Skeletal muscle cell (primary cell): ENCODE measurements around the gene IL22RA1.

Source experiments
- DNase-seq: peaks from one replicate; pipeline ENCODE4 v3.0.0-alpha.2; 2010; ENCODE audit warnings: low read depth
- H3K4me3 ChIP-seq: 2 replicates; pipeline ENCODE4 v1.5.1; 2011; ENCODE audit warnings: low read depth, mild to moderate bottlenecking, control low read depth, low read length, moderate library complexity

The IL22RA1 gene

DNA sequence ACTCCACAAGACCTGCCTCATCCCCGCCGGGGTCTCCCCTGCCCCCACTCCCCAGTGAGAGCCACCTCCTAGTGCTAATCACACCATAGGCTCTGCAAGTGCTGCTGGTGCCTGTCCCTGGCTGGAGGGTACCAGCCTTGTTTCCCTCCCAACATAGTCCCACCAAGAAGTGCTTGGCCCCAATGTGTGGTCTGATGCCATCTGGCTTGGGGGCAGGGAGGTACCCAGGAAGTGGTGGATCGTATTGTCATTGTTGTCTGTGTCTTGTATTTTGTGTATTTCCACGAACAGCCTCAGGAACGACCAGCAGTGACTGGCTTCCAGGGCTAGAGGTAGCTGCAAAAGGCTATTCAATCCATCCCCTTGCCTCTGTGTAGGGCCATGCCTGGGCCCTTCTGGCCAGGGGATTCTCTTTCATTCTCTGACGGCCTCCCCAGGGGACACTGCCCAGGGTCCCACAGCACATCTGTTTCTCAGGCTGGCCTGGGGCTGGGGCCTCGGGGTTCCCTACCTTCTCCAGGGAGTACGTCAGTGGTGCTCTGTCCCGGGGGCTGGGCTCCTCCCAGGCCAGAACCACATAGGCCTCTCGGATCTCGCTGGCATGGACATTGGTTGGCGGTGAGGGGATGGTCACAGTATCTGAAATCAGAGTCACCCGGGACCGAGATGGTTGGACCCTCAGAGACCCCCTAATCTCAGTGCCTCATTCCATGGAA, 53.8 kb downstream of the IL22RA1 start:
- H3K4me3 ChIP-seq, result no peak overlapping the region
- no peak for DNase-seq

DNA sequence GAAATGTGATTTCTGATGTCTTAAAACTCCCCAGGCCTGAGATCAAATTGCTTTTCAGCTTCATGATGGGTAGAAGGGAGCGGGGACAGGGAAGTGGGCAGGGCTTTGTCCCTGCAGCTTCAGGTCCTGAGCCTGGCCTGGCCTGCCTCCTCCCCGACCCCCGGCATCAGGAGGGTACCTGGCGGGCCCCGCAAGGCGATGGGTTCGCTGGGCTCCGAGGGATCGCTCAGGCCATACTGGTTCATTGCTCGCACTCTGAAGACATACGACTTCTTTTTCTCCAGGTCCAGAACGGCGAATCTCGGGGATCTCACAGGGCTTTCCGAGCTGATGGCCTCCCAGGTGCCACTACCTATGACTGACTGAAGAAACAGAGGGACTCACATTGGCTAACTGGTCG, 56.5 kb downstream of the IL22RA1 start:
- no peak for DNase-seq
- H3K4me3 ChIP-seq, result no peak overlapping the region

DNA sequence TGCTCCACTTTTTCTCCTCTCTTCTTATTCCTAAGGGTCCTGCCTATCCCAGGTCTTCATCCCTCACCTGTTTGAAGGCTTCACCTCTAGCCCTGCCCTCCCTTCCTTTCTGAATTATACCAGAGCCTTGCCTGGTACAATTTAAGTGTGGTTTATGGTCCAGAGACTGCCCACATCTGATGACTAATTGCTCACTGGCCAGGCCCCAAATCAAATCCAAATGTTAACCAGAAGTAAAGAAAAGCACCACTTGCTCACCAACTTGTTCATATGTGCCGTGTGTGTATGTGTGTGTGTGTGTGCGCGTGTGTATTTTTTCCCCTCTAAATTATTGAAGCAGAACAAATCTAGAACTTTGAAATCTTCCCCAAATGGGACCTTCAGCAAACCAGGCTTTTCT, 57.4 kb downstream of the IL22RA1 start:
- no peak for DNase-seq
- H3K4me3 ChIP-seq, result no peak overlapping the region

DNA sequence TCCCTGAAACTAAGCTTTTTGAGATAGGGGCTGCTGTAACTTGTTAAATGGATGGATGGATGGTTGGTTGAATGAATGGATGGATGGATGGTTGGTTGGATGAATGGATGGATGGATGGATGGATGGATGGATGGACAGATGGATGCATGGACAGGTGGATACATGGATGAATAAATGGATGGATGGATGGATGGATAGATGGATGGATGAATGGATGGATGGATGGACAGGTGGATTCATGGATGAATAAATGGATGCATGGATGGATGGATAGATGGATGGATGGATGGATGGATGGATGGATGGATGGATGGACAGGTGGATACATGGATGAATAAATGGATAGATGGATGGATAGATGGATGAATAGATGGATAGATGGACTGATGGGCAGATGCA, 57.9 kb downstream of the IL22RA1 start:
- DNase-seq, result no peak
- H3K4me3 ChIP-seq, result no peak overlapping the region

DNA sequence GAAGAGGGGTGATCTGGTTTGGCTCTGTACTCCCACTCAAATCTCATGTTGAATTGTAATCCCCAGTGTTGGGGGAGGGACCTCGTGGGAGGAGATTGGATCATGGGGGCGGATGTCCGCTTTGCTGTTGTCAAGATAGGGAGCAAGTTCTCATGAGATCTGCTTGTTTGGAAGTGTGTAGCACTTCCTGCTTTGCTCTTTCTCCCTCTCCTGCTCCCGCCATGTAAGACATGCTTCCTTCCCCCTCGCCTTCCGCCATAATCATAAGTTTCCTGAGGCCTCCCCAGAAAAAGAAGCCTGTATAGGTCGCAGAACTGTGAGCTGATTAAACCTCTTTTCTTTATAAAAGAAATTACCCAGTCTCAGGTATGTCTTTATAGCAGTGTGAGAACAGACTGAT, 58.9 kb downstream of the IL22RA1 start:
- no peak for DNase-seq
- no peak overlapping the region for H3K4me3 ChIP-seq

DNA sequence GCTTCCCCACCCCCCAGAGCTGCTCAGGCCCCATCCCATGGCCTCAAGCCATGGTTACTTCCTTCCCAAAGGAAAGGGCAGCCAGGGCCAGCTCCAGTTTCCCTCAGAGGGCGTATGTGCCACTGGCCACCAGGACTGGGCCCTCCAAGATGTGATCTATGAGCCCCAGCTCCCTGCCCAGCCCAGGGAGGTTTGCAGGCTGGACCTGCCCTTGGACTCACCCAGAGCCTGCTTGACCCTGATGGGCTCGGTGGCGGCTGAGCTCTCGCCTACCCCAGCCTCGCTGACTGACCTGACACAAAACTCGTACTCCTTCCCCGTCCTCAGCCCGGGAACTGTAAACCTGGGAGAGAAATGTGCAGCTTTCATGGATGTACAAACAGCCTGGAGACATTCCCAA, 60.6 kb downstream of the IL22RA1 start:
- no peak overlapping the region for H3K4me3 ChIP-seq
- no peak for DNase-seq

DNA sequence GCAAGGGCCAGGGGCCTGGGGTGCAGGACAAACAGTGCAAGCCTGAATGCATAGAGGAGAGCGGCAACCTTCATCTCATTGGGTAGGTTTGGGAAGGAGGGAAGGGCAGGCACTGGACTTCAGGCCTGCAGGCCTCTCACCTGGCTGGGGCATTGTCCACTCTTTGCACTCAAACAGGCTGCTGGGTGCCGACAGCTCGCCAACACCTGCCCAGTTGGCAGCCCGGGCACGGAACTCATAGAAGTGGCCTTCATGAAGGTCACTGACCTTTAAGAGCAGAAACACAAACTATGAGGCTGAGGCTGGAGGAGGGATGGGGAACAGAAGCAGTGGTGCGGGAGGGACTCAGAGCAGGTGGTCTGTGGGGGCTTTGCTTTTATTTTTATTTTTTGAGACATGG, 61.8 kb downstream of the IL22RA1 start:
- H3K4me3 ChIP-seq, result no peak overlapping the region
- no peak for DNase-seq

DNA sequence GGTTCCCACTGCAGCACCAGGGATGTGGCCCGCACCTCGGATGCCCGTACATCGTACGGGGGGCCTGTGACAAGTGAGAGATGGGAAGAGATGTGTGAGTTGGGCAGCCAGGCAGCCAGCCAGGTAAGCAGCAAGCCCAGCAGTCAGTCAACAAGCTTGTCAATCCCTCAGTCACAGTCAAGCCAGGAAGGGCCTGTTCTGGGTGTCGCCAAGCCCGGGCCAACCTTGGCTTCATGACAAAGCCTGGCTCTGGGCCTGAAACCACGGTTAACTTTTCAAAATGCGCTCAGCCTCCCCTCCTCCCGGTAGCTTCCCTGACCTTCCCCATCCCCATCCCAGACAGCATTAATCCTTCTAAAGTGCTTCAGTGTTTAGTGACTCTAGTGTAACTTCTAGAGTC, 62.8 kb downstream of the IL22RA1 start:
- no peak for DNase-seq
- H3K4me3 ChIP-seq, result no peak overlapping the region

DNA sequence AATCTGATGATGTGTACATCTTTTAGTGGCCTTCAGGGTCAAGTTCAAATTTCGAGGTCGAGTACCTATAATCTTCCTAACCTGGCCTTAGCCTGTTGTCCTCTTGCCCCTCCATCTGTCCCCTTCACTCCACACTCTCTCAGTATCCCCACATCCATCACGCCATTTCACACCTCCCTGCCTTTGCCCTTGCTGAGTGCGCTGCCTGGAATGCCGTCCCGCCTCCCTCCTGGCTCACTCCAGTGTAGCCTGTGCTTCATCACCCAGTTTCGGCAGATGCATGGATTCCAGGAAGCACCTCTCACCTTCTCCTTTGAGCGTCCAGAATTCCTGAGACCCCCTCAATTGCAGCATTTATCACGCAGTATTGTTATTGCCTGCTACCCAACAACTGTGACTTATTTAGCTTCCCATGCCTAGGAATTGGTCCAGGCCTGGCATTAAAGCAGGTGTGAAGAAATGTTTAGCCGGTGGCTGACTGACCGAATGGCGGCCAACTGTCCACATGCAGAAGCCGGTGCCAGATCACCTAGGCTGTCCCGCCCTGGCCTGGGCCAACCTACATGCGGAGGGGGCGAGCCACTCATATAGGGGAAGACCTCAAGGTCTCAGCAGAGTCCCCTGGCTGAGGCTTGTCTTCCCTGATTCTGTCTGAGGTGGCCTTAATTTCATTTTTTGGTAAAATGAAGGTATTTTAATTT, 65.5 kb downstream of the IL22RA1 start:
- no peak for DNase-seq
- no peak overlapping the region for H3K4me3 ChIP-seq

DNA sequence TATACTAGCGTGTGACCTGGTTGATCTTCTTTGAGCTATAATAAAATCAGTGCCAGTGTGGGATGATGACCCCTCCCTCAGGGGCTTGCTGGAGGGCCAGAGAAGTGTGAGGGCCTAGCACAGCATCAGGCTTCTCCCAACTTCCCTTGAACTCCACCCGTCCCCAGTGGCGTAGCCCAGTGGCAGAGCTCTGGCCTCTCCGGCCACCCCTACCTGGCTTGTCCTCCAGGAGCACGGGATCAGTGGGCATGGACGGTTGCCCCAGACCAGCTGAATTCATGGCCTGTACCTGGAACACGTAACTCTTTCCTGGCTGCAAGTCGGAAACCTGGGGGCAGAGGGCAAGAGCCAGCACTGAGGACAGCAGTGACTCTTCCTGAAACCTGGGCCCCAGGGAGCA, 67.0 kb downstream of the IL22RA1 start:
- DNase-seq, result no peak

DNA sequence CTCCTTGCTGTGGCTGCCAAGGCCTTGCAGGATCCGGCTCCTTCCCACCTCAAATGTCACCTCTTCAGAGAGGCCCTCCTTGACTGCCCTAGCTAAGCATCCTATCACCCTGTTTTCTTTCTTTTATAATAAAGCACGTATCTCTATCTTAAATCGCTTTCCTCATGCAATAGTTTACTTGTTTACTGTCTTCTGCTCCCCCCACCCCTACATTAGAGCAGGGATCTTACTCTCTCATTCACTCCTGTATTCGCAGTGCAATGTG, 67.4 kb downstream of the IL22RA1 start:
- DNase-seq, result no peak
- no peak overlapping the region for H3K4me3 ChIP-seq

More for the DNA sequence above, 67.0 kb downstream of the IL22RA1 start:
- no peak overlapping the region for H3K4me3 ChIP-seq

DNA sequence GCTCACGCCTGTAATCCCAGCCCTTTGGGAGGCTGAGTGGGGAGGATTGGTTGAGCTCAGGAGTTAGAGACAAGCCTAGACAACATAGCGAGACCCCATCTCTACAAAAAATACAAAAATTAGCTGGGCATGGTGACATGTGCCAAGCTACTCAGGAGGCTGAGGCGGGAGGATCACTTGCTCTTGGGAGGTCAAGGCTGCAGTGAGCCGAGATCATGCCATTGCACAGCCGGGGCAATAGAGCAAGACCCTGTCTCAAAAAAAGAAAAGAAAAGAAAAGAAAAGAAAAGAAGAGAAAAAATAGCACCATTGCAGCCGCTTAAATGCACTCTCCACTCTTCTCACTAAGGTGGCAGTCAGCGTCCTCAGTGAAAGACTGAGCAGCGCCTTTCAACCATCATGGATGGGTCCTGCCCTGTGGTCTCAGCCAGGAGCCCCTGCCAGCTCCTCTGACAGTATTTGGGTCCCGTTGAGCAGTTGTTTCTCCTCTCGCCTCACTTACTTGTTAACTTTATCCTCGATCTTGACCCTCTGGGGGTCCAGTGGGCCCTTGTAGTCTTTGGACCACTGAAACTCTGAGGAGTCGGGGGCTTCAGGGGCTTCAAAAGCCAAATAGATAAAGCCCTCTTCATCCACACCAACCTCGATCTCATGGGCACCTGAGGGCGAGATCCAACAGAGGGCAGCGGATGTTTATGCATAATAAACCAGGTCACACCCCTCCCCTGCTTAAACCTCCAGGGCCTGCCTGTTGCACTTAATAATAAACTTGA, 67.9 kb downstream of the IL22RA1 start:
- H3K4me3 ChIP-seq, result no peak overlapping the region
- no peak for DNase-seq

DNA sequence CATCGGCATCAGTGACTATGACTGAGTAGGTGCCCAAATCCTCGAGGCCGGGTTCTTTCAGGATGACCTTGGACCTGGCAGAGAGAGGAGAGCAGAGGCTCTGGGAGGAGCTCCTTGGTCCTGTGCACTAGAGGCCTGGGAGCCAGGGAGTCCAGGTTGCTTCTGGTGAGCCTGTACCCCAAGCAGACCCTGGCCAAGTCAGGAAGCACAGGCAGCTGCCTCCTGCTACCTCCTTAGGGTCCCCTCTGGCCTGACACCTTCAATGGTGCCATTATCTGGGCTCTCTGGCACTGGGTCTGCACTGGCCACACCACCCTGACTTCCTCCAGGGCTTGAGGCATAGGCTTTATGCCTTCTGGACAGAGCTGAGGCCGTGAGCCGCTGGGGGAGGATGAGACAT, 68.7 kb downstream of the IL22RA1 start:
- no peak for DNase-seq
- H3K4me3 ChIP-seq, result no peak overlapping the region

DNA sequence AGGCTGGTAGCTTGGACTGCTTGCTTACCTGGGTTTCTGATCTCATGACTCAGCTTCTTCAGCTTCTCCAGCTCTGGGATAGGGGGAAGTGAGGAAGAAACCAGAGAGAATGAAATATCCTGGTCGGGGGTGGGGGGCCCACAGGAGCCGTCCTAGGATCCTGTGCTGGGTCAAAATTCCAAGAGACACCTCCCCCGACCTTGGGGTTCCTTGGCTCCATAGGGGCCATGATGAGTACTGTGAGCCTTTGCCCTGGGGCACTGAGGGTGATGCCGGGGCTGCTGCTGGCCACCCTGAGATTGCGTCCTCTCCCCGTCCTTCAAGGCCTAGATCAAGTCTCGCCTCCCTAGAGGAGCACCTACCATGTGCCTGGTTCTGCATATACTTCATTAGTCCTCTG, 71.0 kb downstream of the IL22RA1 start:
- H3K4me3 ChIP-seq, result no peak overlapping the region
- DNase-seq, result no peak

DNA sequence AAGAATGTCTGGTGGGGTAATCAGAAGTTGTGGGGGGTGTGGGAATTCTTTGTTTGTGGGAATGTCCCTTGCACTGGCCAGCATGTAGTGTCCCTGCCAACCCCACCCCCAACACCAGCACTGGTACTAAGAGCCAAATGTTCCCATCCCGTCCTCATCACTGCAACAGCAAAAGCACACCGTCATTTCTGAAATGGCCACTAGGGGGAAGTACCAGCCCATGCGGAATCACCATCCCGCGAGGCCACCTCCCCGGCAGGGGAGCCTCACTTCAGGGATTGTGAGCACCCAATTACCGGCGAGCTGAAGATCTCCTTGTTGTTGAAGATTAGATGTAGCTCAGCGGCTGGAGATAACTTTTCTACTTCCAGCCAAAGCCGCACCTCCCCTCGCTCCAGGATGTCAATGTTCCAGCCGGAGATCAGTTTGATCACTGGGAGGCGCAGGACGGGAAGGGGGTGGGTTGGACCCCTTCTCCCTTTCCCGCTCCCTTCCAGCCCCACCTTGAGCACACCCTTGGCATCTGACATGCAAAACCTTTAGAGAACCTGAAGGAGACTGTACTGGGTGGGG, 72.0 kb downstream of the IL22RA1 start:
- peak; percentile 25 for DNase-seq
- H3K4me3 ChIP-seq, result no peak overlapping the region

DNA sequence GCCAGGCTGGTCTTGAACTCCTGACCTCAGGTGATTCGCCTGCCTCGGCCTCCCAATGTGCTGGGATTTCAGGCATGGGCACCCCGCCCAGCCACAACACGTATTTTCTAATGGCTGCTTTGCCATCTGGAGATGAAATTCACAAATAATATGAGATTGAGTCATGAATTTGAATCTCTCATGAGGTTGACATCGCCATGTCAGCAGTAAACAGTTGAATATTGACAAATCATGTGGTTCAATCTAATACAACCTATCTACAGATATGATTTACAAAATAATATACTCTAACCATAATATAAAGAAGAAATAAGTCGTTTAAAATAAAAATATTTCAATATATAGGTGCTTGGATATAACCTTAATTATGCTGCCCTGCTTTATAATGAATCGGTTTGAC, 73.1 kb downstream of the IL22RA1 start:
- no peak overlapping the region for H3K4me3 ChIP-seq
- DNase-seq, result no peak
